IMR-90 (cell line): ENCODE data around the gene LYSMD3. TPM values are rescaled to one million over a fixed set of nuclear protein-coding genes. Genes with fewer than 3 reads are reported as not detected.

Source experiments
- ATAC-seq: fragments of 200-7000 bp; cut with Tn5 transposase; 2 replicates; pipeline ENCODE4 v1.9.1; 2020; ENCODE audit warnings: low read depth, mild to moderate bottlenecking, moderate library complexity
- BruUV-seq: library from RNA; stranded (reverse); fragments of 400-500 nt; replicated peaks from 2 replicates; lab custom pipeline; 2021; lab: Mats Ljungman, UMichigan
- CTCF ChIA-PET: fragments of 300-600 bp; formaldehyde crosslinking; extraction: SDS; loops from one replicate; lab custom pipeline; 2021; ENCODE audit warnings: antibody characterized with exemption; lab: Yijun Ruan, JAX
- POLR2A ChIA-PET: fragments of 300-600 bp; sonication (Branson Sonifier 250); formaldehyde crosslinking; loops from one replicate; lab custom pipeline; 2022; ENCODE audit warnings: antibody characterized with exemption; ENCODE audit not compliant: unreplicated experiment; lab: Charles Lee
- DNase-seq: peaks from one replicate; pipeline ENCODE4 v3.0.0; 2013
- H2AFZ ChIP-seq: replicated peaks from 2 replicates; pipeline ENCODE3; 2013; ENCODE audit warnings: low read length, mild to moderate bottlenecking; ENCODE audit not compliant: poor library complexity
- H2AK5ac ChIP-seq: 2 replicates; pipeline ENCODE4 v1.6.1; 2013; ENCODE audit warnings: low read depth, low read length, inconsistent platforms
- H2AK9ac ChIP-seq: replicated peaks from 2 replicates; pipeline ENCODE3; 2013; ENCODE audit warnings: mild to moderate bottlenecking, low read depth, low read length, moderate library complexity; ENCODE audit not compliant: poor library complexity
- H2BK120ac ChIP-seq: 2 replicates; pipeline ENCODE4 v1.6.1; 2013; ENCODE audit warnings: low read depth, low read length, inconsistent platforms
- H2BK15ac ChIP-seq: 3 replicates; pipeline ENCODE4 v1.6.1; 2013; ENCODE audit warnings: low read depth, low read length, inconsistent platforms
- H2BK20ac ChIP-seq: 2 replicates; pipeline ENCODE4 v1.6.1; 2013; ENCODE audit warnings: low read depth, mild to moderate bottlenecking, inconsistent platforms, low read length, moderate library complexity
- H2BK5ac ChIP-seq: 2 replicates; pipeline ENCODE4 v1.6.1; 2013; ENCODE audit warnings: mild to moderate bottlenecking, low read depth, low read length, inconsistent platforms; ENCODE audit not compliant: poor library complexity, severe bottlenecking
- H3K14ac ChIP-seq: replicated peaks from 2 replicates; pipeline ENCODE4 v1.6.1; 2013; ENCODE audit warnings: low read depth, low read length, inconsistent platforms
- H3K18ac ChIP-seq: 2 replicates; pipeline ENCODE4 v1.6.1; 2013; ENCODE audit warnings: low read depth, low read length, control low read depth
- H3K23ac ChIP-seq: 2 replicates; pipeline ENCODE4 v1.6.1; 2013; ENCODE audit warnings: low read depth, low read length, inconsistent platforms
- H3K27ac ChIP-seq: 2 replicates; pipeline ENCODE4 v1.5.1; 2013; ENCODE audit warnings: mild to moderate bottlenecking, control low read depth, low read length; ENCODE audit not compliant: insufficient read depth
- H3K27me3 ChIP-seq: 2 replicates; pipeline ENCODE4 v1.6.1; 2013; ENCODE audit warnings: low read length; ENCODE audit not compliant: control insufficient read depth, insufficient read depth
- H3K36me3 ChIP-seq: 2 replicates; pipeline ENCODE4 v1.6.1; 2013; ENCODE audit warnings: low read length, mixed read lengths; ENCODE audit not compliant: control insufficient read depth, insufficient read depth
- H3K4ac ChIP-seq: 2 replicates; pipeline ENCODE4 v1.6.1; 2013; ENCODE audit warnings: low read depth, low read length, inconsistent platforms
- H3K4me1 ChIP-seq: 2 replicates; pipeline ENCODE4 v1.6.1; 2013; ENCODE audit warnings: low read length, mixed read lengths; ENCODE audit not compliant: control insufficient read depth, insufficient read depth
- H3K4me2 ChIP-seq: 2 replicates; pipeline ENCODE4 v1.6.1; 2013; ENCODE audit warnings: low read depth, mild to moderate bottlenecking, control low read depth, low read length, moderate library complexity
- H3K4me3 ChIP-seq: 2 replicates; pipeline ENCODE4 v1.5.1; 2013; ENCODE audit warnings: low read depth, mild to moderate bottlenecking, control low read depth, low read length, moderate library complexity; ENCODE audit not compliant: insufficient read depth
- H3K56ac ChIP-seq: 2 replicates; pipeline ENCODE4 v1.6.1; 2013; ENCODE audit warnings: low read length, inconsistent platforms; ENCODE audit not compliant: insufficient read depth; ENCODE audit errors: extremely low read depth
- H3K79me1 ChIP-seq, 2 experiments: 2 replicates each; pipeline ENCODE4 v1.6.1; 2013; ENCODE audit warnings: low read length in 2 of 2, inconsistent platforms in 1 of 2, low read depth in 1 of 2
- H3K9ac ChIP-seq: 2 replicates; pipeline ENCODE4 v1.6.1; 2013; ENCODE audit warnings: low read depth, low read length, control low read depth
- H3K9me1 ChIP-seq: 2 replicates; pipeline ENCODE4 v1.6.1; 2013; ENCODE audit warnings: low read length, inconsistent platforms; ENCODE audit not compliant: insufficient read depth
- H3K9me3 ChIP-seq: 2 replicates; pipeline ENCODE4 v1.6.1; 2013; ENCODE audit warnings: low read length; ENCODE audit not compliant: control insufficient read depth, insufficient read depth
- H4K20me1 ChIP-seq: 2 replicates; pipeline ENCODE4 v1.6.1; 2013; ENCODE audit warnings: low read length, inconsistent platforms; ENCODE audit not compliant: insufficient read depth
- H4K5ac ChIP-seq: 2 replicates; pipeline ENCODE4 v1.6.1; 2013; ENCODE audit warnings: mild to moderate bottlenecking, low read depth, low read length, control low read depth
- H4K8ac ChIP-seq, 2 experiments: 2 replicates each; pipeline ENCODE4 v1.6.1; 2013; ENCODE audit warnings: low read depth in 2 of 2, low read length in 2 of 2, control low read depth in 1 of 2, inconsistent platforms in 1 of 2
- H4K91ac ChIP-seq: 2 replicates; pipeline ENCODE4 v1.6.1; 2013; ENCODE audit warnings: low read depth, low read length, inconsistent platforms; ENCODE audit not compliant: insufficient read depth
- USF2 ChIP-seq: fragments of 150-350 bp; IDR thresholded peaks from 2 replicates; pipeline ENCODE4 v1.6.1; 2017; ENCODE audit warnings: mild to moderate bottlenecking, antibody characterized with exemption, low read length, low read depth
- WGBS, 2 experiments: methylation state at CpG; one replicate each; pipeline versions ENCODE4 v1.1.5 to v1.1.7; 2013; ENCODE audit warnings: missing lambda C conversion rate in 2 of 2; ENCODE audit not compliant: insufficient read length in 1 of 2; ENCODE audit errors: extremely low coverage in 2 of 2; 5-methylcytosine and 5-hydroxymethylcytosine counted together
- dilution Hi-C: fragments of 300-500 bp; cut with HindIII; formaldehyde crosslinking; loops from one replicate; pipeline ENCODE4 v1.14.3; 2018; ENCODE audit warnings: low sequenced_read_pairs; ENCODE audit not compliant: unreplicated experiment
- in situ Hi-C: fragments of 300-500 bp; cut with MboI; formaldehyde crosslinking; loops from 3 replicates; pipeline ENCODE4 v1.14.3; 2019; ENCODE audit warnings: low sequenced_read_pairs, inconsistent platforms, mixed read lengths
- intact Hi-C: fragments of 100-400 bp; cut with micrococcal nuclease; formaldehyde crosslinking; loops from 2 replicates; pipeline ENCODE4 v1.10.0; 2022
- polyA plus RNA-seq, 3 experiments: library from polyadenylated mRNA; depleted of rRNA; stranded (reverse); fragments of >200 nt; gene quantifications; 2 replicates each; pipeline ENCODE4 v1.2.3, GENCODE V29; 2012; ENCODE audit warnings: low replicate concordance in 1 of 3
- total RNA-seq: library from RNA; depleted of rRNA; stranded (reverse); fragments of >200 nt; gene quantifications from 2 replicates; pipeline ENCODE4 v1.2.3, GENCODE V29; 2012

LYSMD3 gene
- total and polyA plus RNA-seq, 2 of the 4 experiments (the other 2 are of a cell fraction) = 10.2 to 21.1 TPM

- H2BK5ac ChIP-seq = no peak overlapping the region
- no peak overlapping the region for H3K27ac ChIP-seq
- H4K20me1 ChIP-seq = no peaks in the 10 kb centered on the region
- H3K79me1 ChIP-seq = peaks cover 0 to 2% of the 10 kb centered on the region in 2 experiments; a peak in 1 of 4 replicates
- no peak overlapping the region for H4K5ac ChIP-seq
- peaks cover 3% of the 10 kb centered on the region; the same call in 1 of the 2 replicates for H3K4me1 ChIP-seq
- ATAC-seq (no peak), DNase-seq (no peak)
- H2BK120ac ChIP-seq = no peak overlapping the region
- H2AK5ac ChIP-seq = no peak overlapping the region
- POLR2A ChIA-PET = no interaction called here
- no peak overlapping the region for H3K23ac ChIP-seq
- no peak overlapping the region for H2BK20ac ChIP-seq
- no peak for TF ChIP-seq USF2
- H3K4me2 ChIP-seq = no peak overlapping the region
- H3K27me3 ChIP-seq = no peaks in the 10 kb centered on the region
- no peak overlapping the region for H2AK9ac ChIP-seq
- H3K4me3 ChIP-seq = no peak overlapping the region
- no peak overlapping the region for H3K56ac ChIP-seq
- BruUV-seq = no TSS peak
- H3K4ac ChIP-seq = no peak overlapping the region
- dilution Hi-C loops = no loop called here
- CTCF ChIA-PET = interaction anchor here (0.6 kb wide), 1 partner anchor 40 kb away, joined by 3 read pairs; no protein-coding TSS in a partner anchor
- no peak overlapping the region for H3K14ac ChIP-seq
- H3K36me3 ChIP-seq = no peaks in the 10 kb centered on the region
- no peak overlapping the region for H3K9ac ChIP-seq
- H3K18ac ChIP-seq = no peak overlapping the region
- intact Hi-C loops = no loop called here
- no peaks in the 10 kb centered on the region; the same call in 1 of the 2 replicates for H3K9me1 ChIP-seq
- H2BK15ac ChIP-seq = no peak overlapping the region
- no CpG with 5 or more reads among the region's 8 CpGs for WGBS, 2 experiments
- H4K8ac ChIP-seq = no peak overlapping the region
- H4K91ac ChIP-seq = no peak overlapping the region
- in situ Hi-C loops = no loop called here
- H3K9me3 ChIP-seq = no peaks in the 10 kb centered on the region
- H2AFZ ChIP-seq = no peak overlapping the region
Observed at GRCh38 chr5:90483206-90483605, 46.2 kb downstream of the LYSMD3 start.
